Measurements from ENCODE around the gene N4BP2. TPM values are rescaled to one million over a fixed set of nuclear protein-coding genes. Genes with fewer than 3 reads are reported as not detected.
"Not testable (repeated sequence)": the region's sequence is repeated elsewhere in the genome, so short reads cannot be mapped to it uniquely, and the experiment has no call there.

N4BP2 gene
- polyA plus RNA-seq, 3 donors: 22.2 to 27.1 (median 26.1) TPM

DNA sequence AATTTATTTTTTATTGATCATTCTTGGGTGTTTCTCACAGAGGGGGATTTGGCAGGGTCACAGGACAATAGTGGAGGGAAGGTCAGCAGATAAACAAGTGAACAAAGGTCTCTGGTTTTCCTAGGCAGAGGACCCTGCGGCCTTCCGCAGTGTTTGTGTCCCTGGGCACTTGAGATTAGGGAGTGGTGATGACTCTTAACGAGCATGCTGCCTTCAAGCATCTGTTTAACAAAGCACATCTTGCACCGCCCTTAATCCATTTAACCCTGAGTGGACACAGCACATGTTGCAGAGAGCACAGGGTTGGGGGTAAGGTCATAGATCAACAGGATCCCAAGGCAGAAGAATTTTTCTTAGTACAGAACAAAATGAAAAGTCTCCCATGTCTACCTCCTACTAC lies 83.9 kb downstream of the N4BP2 start:
- not testable (repeated sequence) for DNase-seq (ENCODE audit: extremely low read depth in 1 of 11, low read depth in 9 of 11, low spot score in 4 of 11)

DNA sequence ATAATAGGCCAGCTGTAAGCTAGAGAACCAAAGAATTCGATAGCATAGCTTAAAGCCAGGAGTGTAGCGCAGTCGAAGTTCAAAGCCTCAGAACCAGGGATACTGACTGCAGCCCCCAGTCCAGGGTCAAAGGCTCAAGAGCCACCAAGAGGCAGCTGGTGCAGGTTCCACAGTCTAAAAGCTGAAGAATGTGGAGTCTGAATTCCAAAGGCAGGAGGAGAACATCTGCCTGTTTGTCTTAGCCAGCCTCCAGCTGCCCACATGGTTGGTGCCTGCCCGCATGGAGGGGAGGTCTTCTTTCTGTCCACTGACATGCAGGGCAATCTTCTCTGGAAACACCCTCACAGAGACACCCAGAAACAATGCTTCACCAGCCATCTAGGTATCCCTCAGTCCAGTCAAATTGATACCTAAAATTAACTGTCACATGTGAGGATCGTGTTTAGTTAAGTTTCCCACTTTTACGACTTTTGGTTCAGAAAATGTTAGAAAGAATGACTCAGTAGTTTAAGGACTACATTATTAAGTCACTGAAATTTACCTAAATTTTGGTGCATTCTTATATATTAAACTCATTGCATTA lies 87.4 kb downstream of the N4BP2 start:
- DNase-seq (ENCODE audit: extremely low read depth in 1 of 11, low read depth in 9 of 11, low spot score in 4 of 11): no peak

DNA sequence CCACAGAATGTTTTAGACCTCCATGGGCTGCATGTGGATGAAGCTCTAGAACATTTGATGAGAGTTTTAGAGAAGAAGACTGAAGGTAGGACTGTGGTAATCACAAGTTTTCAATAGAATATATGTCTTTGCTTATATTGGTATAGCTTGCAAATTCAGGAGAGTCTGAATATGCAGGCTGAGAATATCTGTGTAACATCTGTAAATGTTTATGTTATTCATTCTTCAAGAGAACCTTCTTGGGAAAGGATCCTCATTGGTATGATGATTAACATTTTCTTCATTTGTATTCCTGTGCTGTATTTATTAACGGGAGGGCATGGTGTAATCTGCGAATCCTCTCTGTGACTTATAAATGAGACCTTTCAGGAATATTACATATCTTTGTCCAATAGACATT lies 88.1 kb downstream of the N4BP2 start:
- DNase-seq (ENCODE audit: extremely low read depth in 1 of 11, low read depth in 9 of 11, low spot score in 4 of 11): no peak

DNA sequence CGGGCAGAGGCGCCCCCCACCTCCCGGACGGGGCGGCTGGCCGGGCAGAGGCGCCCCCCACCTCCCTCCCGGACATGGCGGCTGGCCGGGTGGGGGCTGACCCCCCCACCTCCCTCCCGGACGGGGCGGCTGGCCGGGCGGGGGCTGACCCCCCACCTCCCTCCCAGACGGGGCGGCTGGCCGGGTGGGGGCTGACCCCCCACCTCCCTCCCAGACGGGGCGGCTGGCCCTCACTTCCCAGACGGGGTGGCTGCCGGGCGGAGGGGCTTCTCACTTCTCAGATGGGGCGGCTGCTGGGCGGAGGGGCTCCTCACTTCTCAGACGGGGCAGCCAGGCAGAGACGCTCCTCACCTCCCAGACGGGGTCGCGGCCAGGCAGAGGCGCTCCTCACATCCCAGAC lies 90.8 kb downstream of the N4BP2 start:
- DNase-seq (ENCODE audit: extremely low read depth in 1 of 11, low read depth in 9 of 11, low spot score in 4 of 11): not testable (repeated sequence)

DNA sequence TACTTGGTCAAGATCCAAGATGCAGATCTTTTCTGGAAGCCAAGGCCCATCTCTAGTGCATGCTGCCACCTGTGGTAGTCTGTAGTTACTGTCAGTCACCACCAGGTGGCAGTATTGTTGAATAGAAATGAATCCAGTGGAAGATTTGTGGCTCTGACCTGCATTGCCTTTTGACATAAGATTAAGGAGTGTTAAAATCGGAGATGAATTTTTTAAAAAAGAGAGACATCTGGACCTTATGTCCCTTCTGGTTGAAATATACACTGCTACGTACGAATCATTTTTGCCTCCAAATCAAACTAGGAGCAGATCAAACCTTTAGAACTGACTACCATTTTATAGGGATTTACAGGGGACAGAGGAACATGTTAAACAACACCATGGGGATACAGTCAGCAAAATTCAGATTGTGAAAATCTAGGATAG lies 93.3 kb downstream of the N4BP2 start:
- DNase-seq (ENCODE audit: extremely low read depth in 1 of 11, low read depth in 9 of 11, low spot score in 4 of 11): peak in 10 of 11 donors; percentile 10 to 47 (median 26)

DNA sequence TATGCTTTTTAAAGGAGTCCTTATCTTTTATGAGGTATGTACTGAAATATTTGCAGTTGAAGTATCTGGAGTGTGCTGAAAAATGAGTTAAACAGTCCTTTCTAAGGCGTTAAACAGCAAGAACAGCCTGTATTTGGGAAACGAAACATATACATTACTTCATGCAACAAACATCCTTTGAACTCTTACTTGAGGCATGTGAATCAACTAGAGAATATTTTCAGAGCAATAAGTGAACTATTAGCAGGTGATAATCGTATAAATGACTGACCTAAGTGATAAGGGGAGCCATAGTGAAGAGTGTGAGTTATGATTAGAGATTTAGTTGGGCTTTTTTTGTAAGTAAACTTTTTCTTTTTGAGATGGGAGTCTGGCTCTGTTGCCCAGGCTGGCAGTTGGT lies 94.3 kb downstream of the N4BP2 start:
- no peak for DNase-seq (ENCODE audit: extremely low read depth in 1 of 11, low read depth in 9 of 11, low spot score in 4 of 11)

DNA sequence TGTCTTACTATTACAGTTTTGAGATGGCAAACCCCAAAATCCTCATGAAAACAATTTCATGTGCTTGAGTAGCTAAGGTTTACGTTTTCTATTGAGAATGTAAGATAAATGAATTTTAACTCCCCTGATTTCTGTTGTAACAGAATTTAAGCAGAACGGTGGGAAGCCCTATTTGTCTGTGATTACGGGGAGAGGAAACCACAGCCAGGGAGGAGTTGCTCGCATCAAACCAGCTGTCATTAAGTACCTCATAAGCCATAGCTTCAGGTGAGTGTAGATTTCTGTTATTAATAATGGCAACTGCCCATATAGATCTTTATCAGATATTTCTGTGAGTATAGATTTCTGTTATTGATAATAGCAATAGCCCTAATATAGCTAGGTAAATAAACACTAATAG lies 96.0 kb downstream of the N4BP2 start:
- DNase-seq (ENCODE audit: extremely low read depth in 1 of 11, low read depth in 9 of 11, low spot score in 4 of 11): no peak

DNA sequence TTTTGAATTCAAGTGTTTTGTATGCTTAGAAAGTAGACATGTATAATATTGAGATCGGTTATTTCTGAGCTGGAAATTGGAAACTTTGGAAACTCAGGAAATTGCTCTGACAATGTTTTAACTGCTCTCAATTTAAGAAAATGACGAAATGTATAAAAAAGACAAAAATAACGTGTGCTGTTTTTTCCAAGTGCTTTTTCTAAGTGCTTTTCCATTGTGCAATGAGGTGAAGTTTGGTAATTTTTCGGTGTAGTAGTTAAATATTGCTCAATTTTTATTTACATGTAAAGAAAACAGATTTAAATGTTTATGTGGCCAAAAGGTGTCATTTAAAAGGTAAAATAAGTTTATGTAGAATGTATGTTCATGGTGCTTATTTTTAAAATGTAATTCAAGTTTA lies 100.8 kb downstream of the N4BP2 start:
- DNase-seq (ENCODE audit: extremely low read depth in 1 of 11, low read depth in 9 of 11, low spot score in 4 of 11): no peak

DNA sequence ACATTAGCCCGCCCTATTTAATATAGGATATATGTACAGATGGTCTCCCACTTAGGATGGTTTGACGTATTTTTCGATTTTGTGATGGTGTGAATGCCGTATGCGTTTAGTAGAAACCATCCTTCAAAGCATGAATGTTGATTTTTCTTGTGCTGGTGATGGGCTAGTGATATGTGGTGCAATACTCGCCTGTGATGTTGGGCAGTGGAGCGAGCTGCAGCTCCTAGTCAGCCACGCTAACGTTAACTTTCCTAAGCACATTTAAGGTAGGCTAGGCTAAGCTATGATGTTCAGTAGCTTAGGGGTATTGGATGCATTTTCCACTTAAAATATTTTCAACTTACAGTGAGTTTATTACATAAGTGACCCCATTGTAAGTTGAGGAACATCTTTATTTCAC lies 103.6 kb downstream of the N4BP2 start:
- DNase-seq (ENCODE audit: extremely low read depth in 1 of 11, low read depth in 9 of 11, low spot score in 4 of 11): no peak

DNA sequence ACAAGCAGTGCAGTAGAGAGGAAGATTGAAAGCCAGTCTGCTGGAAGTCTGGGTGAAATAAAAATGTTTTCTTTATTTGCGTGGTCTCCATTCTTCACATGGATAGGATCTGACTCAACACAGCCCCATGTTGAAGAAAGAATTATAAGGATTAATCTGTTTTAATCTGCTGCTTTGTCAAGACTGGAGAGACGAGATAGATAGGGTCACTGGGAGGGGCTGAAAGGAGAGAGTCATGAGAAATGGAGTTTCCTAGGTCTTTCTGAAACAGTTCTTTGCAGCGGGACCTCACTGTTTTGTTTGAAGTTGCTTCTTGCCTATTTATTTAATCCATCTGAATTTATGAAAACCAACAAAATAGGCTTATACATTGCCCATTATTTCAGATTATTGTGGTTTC lies 107.8 kb downstream of the N4BP2 start:
- DNase-seq (ENCODE audit: extremely low read depth in 1 of 11, low read depth in 9 of 11, low spot score in 4 of 11): no peak

DNA sequence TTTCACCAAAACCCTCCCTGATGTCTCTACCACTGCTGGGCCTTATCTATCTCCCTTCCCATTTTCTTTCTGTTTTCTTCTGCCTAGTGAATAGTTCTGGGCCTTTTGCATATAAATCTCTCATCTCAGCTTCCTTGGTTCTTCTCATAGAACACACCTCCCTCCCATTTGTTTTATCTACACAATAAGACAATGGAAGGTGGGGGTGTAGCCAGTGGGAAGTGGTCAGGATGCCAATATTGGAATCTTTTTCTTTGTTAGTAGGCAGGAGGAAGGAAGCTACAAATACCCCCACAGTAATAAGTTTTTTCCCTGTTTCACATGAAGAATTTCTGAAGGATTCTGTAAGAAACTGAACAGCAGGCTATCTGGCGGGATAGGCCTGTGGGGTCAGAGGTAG lies 109.3 kb downstream of the N4BP2 start:
- DNase-seq (ENCODE audit: extremely low read depth in 1 of 11, low read depth in 9 of 11, low spot score in 4 of 11): no peak

DNA sequence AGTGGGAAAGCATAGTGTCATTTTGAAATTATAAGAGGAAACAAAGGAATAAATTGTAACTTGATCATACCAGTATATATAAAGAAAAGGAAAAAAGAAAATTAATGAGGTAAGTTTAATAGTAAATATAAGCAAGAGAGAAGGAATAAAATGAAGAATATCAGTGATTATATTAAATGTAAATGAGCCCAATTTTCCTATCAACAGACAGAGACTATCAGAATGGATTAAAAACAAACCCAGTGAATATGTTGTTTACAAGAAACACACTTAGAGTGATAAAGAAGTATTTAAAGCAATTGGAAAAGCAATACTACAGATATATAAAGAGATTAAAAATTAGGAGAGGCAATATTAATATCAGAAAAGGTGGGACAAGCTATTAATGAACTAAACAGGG lies 111.4 kb downstream of the N4BP2 start:
- no peak for DNase-seq (ENCODE audit: extremely low read depth in 1 of 11, low read depth in 9 of 11, low spot score in 4 of 11)

DNA sequence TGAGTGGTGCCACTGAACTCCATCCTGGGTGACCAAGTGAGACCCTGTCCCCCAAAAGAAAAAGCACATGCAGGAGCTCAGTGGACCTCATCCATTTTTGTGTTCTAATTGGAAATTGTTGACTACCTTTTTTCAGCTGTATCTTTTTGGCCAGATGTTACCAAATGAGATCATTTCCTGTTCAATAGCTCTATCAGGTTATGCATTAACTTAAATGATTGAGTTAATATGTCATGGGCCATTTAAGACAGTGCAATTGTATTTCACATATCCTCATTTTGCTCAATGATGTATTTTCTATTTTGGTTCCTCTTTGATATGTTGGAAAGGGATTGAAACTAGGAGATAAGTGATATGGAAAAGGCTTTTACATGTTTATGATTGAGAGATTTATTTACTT lies 113.9 kb downstream of the N4BP2 start:
- no peak for DNase-seq (ENCODE audit: extremely low read depth in 1 of 11, low read depth in 9 of 11, low spot score in 4 of 11)

DNA sequence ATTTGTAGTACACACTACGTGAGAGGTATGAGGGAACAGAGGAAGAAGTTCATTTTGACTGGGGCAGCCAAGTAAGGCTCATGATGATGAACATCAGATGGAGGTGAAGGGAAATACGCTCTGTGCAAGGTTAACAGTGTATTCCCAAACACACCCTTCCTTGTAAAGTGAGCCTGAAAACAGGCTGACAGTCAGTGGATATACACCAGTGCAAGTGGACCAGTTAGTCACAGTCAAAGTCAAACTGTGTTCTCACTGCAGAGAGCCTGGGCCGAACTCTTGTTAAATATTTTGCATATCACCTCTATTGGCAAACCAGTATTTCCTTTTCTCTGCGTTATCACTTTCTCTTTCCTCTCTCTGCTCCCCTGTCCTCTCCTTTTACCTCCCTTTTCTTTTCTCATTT lies 116.8 kb downstream of the N4BP2 start:
- no peak for DNase-seq (ENCODE audit: extremely low read depth in 1 of 11, low read depth in 9 of 11, low spot score in 4 of 11)

DNA sequence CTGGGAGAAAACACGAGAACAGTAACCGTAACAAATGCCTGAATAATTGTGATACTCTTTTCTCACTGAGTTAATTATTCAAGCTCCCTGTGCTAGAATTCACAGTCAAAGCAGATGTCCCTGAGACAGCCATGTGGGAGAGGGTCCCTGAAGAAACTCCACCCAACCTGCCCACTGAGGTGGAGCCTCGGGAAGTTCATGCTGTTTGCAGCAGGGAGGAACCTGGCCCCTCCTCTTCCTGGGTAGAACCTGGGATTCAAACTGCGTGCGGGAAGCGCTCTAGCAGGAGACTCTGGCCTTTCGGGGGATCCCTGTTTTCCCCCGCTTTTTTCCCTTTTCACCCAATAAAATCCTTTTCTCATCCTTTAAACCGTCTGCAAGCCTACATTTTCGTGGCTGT lies 120.0 kb downstream of the N4BP2 start:
- DNase-seq (ENCODE audit: extremely low read depth in 1 of 11, low read depth in 9 of 11, low spot score in 4 of 11): no peak

DNA sequence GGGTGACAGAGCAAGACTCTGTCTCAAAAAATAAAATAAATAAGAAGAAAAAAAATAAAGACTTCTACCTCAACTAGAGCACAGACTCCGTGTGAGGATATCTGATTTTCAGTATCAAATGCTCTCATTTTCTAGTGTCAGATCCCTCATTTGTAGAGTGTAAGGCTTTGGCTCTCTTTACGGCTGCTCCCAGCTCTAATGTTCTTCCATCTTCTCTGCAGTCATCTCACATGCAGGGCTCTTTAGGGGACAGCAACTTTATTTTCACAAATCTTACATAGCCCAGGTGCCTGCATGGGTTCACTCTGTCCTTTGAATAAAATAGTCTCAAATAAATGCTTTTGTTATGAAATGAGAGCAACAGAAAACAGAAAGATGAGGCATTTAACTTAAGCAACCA lies 120.9 kb downstream of the N4BP2 start:
- DNase-seq (ENCODE audit: extremely low read depth in 1 of 11, low read depth in 9 of 11, low spot score in 4 of 11): no peak

DNA sequence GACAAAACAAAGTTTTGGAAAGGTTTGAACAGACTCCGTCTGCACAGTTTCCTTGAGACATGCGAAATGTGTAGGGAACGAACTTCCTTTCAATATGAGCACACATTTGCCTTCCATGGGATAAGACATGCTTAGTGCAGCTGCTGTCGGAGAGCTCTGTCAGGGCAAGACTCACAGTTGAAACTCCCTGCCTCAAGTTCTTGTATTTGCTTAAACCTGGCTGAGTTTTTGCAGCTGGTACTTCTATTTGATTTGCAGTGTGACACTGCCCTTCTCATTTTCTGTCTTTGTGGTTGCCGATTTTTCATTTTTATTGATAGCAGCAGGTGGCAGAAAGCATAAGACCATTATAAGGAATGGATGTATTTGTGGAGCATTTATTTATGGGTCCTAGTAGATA lies 122.0 kb downstream of the N4BP2 start:
- no peak for DNase-seq (ENCODE audit: extremely low read depth in 1 of 11, low read depth in 9 of 11, low spot score in 4 of 11)

DNA sequence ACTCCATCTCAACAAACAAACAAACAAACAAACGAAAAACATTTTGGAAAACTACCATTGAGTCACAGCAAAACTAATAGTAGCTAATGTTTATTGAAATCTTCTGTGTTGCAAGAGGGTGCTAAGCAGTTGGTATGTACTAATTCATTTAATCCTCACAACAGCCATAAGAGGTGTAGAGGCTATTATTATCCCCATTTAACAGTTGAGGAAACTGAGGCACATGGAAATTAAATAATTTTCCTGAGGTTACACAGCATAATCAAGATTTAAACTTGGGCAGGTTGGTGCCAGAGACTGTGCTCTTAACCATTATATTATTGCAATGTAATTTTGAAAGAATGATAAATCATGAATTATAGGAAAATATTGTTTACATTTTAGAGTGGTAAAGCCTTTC lies 122.7 kb downstream of the N4BP2 start:
- no peak for DNase-seq (ENCODE audit: extremely low read depth in 1 of 11, low read depth in 9 of 11, low spot score in 4 of 11)

DNA sequence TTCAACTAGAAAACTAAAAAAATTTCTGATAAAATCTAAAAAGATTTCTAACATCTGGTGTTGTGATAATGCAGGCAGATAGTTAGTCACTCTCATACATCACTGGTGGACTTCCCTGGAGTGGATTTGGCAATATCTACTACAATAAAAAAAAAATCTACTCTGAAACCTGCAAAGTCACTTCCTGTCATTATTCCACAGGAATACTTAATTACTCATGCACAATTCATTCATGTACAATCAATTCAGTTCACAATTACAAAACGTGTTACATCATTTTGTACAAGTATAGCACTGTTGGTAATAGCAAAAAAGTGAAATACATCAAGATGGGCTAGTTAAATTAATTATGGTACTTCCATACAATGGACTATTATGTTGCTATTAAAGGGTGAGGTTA lies 123.7 kb downstream of the N4BP2 start:
- DNase-seq (ENCODE audit: extremely low read depth in 1 of 11, low read depth in 9 of 11, low spot score in 4 of 11): no peak

DNA sequence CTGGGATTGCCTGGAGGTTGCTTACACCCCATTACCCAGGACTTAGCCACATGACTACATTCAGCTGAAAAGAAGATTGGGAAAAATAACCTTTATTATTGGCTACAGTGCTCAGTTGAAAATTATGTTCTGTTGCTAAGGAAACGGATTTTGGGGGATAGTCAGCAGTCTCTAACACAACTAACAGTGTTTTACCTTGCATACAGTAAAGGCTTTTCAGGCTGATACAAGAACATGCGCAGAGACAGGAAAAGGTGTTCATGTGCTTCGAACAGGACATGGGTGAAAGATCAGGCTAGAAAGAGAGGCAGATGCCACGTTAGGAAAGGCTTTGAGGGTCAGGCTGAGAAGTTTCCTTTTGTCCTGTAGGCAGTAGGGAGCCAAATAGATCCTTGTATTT lies 125.4 kb downstream of the N4BP2 start:
- DNase-seq (ENCODE audit: extremely low read depth in 1 of 11, low read depth in 9 of 11, low spot score in 4 of 11): no peak

DNA sequence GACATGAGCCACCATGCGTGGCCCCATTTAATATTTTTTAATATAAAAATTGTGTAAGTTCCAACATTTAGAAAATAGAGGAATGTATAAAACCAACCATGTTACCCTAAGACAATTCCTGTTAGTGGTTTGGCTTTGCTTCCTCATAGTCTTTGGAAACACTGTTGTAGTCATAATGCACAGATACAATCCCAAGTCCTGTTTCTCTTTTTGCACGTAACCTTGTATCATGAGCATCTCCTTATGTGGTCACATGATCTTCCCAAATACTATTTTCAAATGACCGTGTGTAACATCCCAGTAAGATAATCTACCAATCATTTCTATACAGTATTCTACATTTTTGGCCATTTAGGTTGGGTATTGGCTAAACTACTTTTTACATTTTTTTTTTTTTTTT lies 126.3 kb downstream of the N4BP2 start:
- DNase-seq (ENCODE audit: extremely low read depth in 1 of 11, low read depth in 9 of 11, low spot score in 4 of 11): no peak

Data from renal cortex interstitium (tissue), 11 donors.